Mucosa of rectum (tissue), 2 donors: ENCODE results near the gene NME4.
"Not testable (repeated sequence)": the region's sequence is repeated elsewhere in the genome, so short reads cannot be mapped to it uniquely, and the experiment has no call there.

ENCODE experiments used
- H3K27ac ChIP-seq, 2 donors: one replicate each; pipeline ENCODE4 v1.7.0; 2013; ENCODE audit warnings: inconsistent platforms in 2 of 2, low read depth in 2 of 2, low read length in 2 of 2
- H3K27me3 ChIP-seq, 2 donors: one replicate each; pipeline ENCODE4 v1.7.0; 2013; ENCODE audit warnings: low read length in 2 of 2; ENCODE audit not compliant: control insufficient read depth in 2 of 2, insufficient read depth in 2 of 2
- H3K36me3 ChIP-seq, 2 donors: one replicate each; pipeline ENCODE4 v1.7.0; 2013; ENCODE audit warnings: low read length in 2 of 2; ENCODE audit not compliant: control insufficient read depth in 2 of 2, insufficient read depth in 2 of 2
- H3K4me1 ChIP-seq, 2 donors: one replicate each; pipeline ENCODE4 v1.7.0; 2013; ENCODE audit warnings: low read length in 2 of 2, mild to moderate bottlenecking in 1 of 2; ENCODE audit not compliant: control insufficient read depth in 2 of 2, insufficient read depth in 2 of 2
- H3K4me3 ChIP-seq, 2 donors: one replicate each; pipeline ENCODE4 v1.7.0; 2013; ENCODE audit warnings: low read length in 2 of 2
- H3K9ac ChIP-seq, 2 donors: one replicate each; pipeline ENCODE4 v1.7.0; 2013; ENCODE audit warnings: low read length in 2 of 2, low read depth in 1 of 2, mild to moderate bottlenecking in 1 of 2
- H3K9me3 ChIP-seq, 2 donors: one replicate each; pipeline ENCODE4 v1.7.0; 2013; ENCODE audit warnings: low read length in 2 of 2; ENCODE audit not compliant: control insufficient read depth in 2 of 2
- donor health status: healthy.
- donor health status: Normal muscosa, but diverticular disease.

The NME4 gene

DNA sequence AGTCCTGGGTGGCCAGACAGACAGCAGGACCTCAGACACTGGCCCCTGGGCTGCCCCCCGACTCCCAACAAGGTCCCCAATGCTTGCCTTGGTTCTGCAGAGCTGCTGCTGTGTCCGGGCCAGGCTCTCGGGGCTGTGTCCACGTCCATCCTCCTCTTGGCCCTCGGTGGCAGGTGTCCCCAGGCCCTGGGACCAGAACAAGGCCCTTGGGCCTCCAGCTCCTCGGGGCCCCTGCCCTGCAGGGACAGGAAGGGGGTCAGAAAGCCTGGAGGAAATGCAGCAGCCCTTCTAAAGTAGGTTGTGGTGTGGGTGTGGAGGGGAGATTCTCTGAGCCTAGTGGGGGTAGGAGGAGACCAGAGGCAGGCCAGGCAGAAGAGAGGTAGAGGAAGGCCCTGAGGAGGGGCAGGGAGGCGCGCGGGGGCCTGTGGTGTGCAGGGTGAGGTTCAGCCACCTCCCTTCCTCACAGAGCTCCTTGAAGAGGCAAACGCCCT, 42.0 kb upstream of the NME4 start:
- Histone ChIP-seq H3K4me3 (no peak overlapping the region), H3K27ac (no peak overlapping the region), H3K9me3 (no peaks in the 10 kb centered on the region), H3K27me3 (no peaks in the 10 kb centered on the region), H3K9ac (no peak overlapping the region), H3K4me1 (peaks cover 14% of the 10 kb centered on the region in 2 donors), H3K36me3 (peaks cover 0 to 5% of the 10 kb centered on the region in 2 donors)

- Histone ChIP-seq H3K9ac (no peak overlapping the region), H3K4me1 (peaks cover 5% of the 10 kb centered on the region in 2 donors), H3K36me3 (no peaks in the 10 kb centered on the region), H3K27ac (no peak overlapping the region), H3K9me3 (no peaks in the 10 kb centered on the region), H3K27me3 (no peaks in the 10 kb centered on the region), H3K4me3 (no peak overlapping the region)
These were observed 40.3 kb upstream of the NME4 start for GRCh38 chr16:356741-357140.

DNA sequence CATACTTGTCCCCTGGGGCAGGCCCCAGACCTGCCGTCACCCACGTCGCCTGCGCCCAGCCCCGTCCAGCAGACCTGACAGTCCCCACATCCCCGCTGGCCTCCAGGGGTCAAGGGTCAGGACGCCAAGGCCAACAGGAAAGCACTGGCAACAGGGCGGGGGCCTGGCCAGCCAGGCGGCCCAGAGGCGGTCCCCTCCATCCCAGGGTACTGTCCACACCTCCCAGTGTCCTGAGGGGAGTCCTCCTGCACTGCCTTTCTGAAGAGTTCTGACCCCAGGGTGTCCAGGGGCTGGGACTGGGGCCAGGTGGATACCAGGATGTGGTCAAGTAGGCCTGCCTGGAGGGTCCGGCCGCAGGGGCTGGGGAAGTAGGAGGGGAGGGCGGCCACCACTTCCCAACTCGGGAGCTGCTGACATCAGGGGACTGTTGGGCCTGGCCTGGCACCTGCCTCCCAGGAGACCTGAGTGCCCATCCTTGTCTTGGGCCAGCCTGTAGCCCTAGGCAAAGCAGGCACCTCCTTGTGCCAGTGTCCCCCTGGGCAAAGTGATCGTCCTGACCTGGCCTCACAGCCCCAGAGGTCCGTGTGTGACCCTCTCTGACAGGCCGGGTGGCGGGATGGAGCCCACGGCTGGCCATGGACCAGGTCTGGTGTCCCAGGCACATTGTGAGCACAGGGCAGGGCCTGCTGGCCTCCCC, 37.8 kb upstream of the NME4 start:
- H3K9me3 ChIP-seq: no peaks in the 10 kb centered on the region
- peaks cover under 1 to 8% of the 10 kb centered on the region in 2 donors for H3K27me3 ChIP-seq
- no peak overlapping the region for H3K4me3 ChIP-seq
- peaks cover 0 to 5% of the 10 kb centered on the region in 2 donors for H3K4me1 ChIP-seq
- no peak overlapping the region for H3K9ac ChIP-seq
- H3K36me3 ChIP-seq: no peaks in the 10 kb centered on the region
- no peak overlapping the region for H3K27ac ChIP-seq

DNA sequence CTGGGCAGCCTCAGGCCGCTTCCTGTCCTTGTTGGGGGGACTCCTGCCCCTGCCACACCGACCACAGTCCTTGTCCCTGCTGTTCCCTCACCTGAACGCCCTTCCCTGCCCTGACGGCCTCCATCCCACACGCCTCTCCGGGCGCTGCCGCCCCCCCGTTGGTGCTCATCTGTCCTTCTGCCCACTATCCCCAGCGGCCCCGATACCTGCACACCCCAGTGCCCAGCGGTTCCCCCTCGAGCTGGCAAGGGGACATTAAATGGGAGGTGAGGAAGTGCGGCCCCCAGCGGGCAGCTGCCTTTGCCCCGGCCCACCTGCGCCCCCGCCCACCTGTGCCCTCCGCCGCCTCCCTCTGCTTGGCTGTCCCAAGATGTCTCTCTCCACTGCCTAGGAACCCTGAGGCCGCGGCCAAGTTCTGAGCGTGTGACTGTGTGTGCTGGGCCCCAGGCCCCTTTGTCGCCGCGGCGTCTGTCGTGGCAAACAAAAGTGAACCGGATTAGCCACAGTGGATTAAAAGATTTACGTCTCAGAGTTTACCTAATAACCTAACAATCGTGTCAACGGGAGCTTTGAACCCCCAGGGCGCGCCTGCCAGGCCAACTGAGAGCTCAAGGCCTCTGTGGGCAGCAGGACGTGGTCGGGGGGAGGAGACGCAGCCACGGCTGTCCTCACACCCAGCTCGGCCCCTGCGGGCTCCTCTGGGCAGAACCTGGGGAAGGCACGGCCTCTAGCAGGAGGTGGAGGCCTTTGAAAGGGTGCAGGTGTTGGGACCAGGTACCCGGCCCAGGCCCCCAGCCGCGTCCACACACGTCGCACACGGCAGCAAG, 36.9 kb upstream of the NME4 start:
- no peak overlapping the region for H3K4me3 ChIP-seq
- H3K9me3 ChIP-seq: no peaks in the 10 kb centered on the region
- no peak overlapping the region for H3K9ac ChIP-seq
- H3K27me3 ChIP-seq: peaks cover 4 to 10% of the 10 kb centered on the region in 2 donors
- no peaks in the 10 kb centered on the region for H3K36me3 ChIP-seq
- peaks cover 0 to 5% of the 10 kb centered on the region in 2 donors for H3K4me1 ChIP-seq
- H3K27ac ChIP-seq: no peak overlapping the region

- Histone ChIP-seq H3K4me3 (no peak overlapping the region), H3K9ac (no peak overlapping the region), H3K9me3 (no peaks in the 10 kb centered on the region), H3K4me1 (peaks cover 0 to 5% of the 10 kb centered on the region in 2 donors), H3K36me3 (no peaks in the 10 kb centered on the region), H3K27me3 (peaks cover 4 to 10% of the 10 kb centered on the region in 2 donors), H3K27ac (no peak overlapping the region)
These were observed 36.2 kb upstream of the NME4 start for GRCh38 chr16:360698-361336.

- H3K9me3 ChIP-seq: no peaks in the 10 kb centered on the region
- no peak overlapping the region for H3K27ac ChIP-seq
- H3K36me3 ChIP-seq: no peaks in the 10 kb centered on the region
- peaks cover 4 to 10% of the 10 kb centered on the region in 2 donors for H3K27me3 ChIP-seq
- no peak overlapping the region for H3K9ac ChIP-seq
- H3K4me1 ChIP-seq: peaks cover 0 to 5% of the 10 kb centered on the region in 2 donors
- no peak overlapping the region for H3K4me3 ChIP-seq
These were observed 35.6 kb upstream of the NME4 start for GRCh38 chr16:361341-361871.

- Histone ChIP-seq H3K9ac (no peak overlapping the region), H3K9me3 (no peaks in the 10 kb centered on the region), H3K4me3 (no peak overlapping the region), H3K36me3 (peaks cover 3 to 4% of the 10 kb centered on the region in 2 donors), H3K27me3 (peaks cover 4 to 10% of the 10 kb centered on the region in 2 donors), H3K27ac (no peak overlapping the region), H3K4me1 (peaks cover 0 to 5% of the 10 kb centered on the region in 2 donors)
These were observed 34.9 kb upstream of the NME4 start for GRCh38 chr16:361872-362701.

- not testable (repeated sequence) for H3K27ac ChIP-seq, H3K9me3 ChIP-seq, H3K4me1 ChIP-seq, H3K4me3 ChIP-seq, H3K36me3 ChIP-seq, H3K9ac ChIP-seq
- peaks cover 4 to 10% of the 10 kb centered on the region in 2 donors for H3K27me3 ChIP-seq
These were observed 34.3 kb upstream of the NME4 start for GRCh38 chr16:362702-362999.

DNA sequence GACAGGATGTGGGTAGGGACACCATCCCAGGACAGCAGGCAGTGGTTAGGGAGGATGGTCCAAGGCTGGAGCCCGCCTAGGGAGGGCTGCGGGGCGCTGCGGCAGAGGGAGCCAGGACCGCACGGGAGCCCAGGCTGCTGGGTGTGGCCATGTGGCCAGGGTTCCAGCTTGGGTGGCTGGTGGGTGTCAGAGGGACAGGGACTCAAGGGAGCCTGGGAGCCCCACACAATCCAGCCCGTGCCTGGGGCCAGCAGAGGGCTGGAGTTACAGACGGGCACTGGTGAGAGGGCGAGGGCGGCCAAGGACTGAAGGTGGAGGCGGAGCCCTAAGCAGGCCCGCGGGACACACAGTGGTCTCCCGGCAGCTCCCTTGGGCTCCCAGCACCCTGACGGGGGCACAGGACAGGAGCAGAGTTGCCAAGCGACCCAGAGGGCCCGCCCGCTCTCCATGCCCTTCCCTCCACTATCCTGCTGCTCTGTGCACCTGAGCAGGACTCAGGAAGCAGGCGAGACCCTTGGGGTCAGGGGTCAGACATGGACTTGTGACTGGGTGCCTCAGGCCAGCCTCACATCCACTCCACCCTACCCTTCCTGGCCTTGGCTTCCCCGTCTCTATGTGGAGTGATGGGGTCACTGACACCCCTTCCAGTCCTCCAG, 33.8 kb upstream of the NME4 start:
- Histone ChIP-seq H3K27me3 (peaks cover 4 to 10% of the 10 kb centered on the region in 2 donors), H3K9me3 (no peaks in the 10 kb centered on the region)

More for the DNA sequence above, 33.8 kb upstream of the NME4 start:
- Histone ChIP-seq H3K4me3 (no peak overlapping the region), H3K9ac (no peak overlapping the region), H3K4me1 (peaks cover 0 to 5% of the 10 kb centered on the region in 2 donors), H3K27ac (no peak overlapping the region), H3K36me3 (peaks cover 10 to 13% of the 10 kb centered on the region in 2 donors)
